ENCODE measurements around the gene SYT1. TPM values are rescaled to one million over a fixed set of nuclear protein-coding genes. Genes with fewer than 3 reads are reported as not detected.

SYT1 gene
- total and polyA plus RNA-seq, 2 of the 8 experiments (the other 6 are each of a cell fraction or from before 2014, with no cell fraction given) = 11.0 to 34.6 TPM

GRCh38 chr12:79367032-79367589 is 502.5 kb downstream of the SYT1 start:
- H4K8ac ChIP-seq (ENCODE audit: extremely low read depth, insufficient read depth, low read length) = no peak overlapping the region
- H3K4me1 ChIP-seq (replicated peaks in 1 of 4; ENCODE audit: control insufficient read depth in 3 of 4, insufficient read depth in 4 of 4, low read length in 3 of 4) = peaks cover 0 to 10% (median 0%) of the 10 kb centered on the region in 4 experiments; a peak in 1 of 7 replicates
- no peak overlapping the region for H3K4ac ChIP-seq (replicated peaks; ENCODE audit: insufficient read length, low read depth, low read length)
- no peaks in the 10 kb centered on the region for H3K23me2 ChIP-seq (ENCODE audit: low read depth, low read length)
- no peak overlapping the region for H3K23ac ChIP-seq (ENCODE audit: insufficient read length)
- H3K9ac ChIP-seq (replicated peaks in 1 of 4; ENCODE audit: extremely low read depth in 1 of 4, low read depth in 3 of 4, low read length in 3 of 4) = no peak overlapping the region
- TF ChIP-seq SP4 (IDR thresholded peaks at IDR 0.05; ENCODE audit: low read length) (no peak), CEBPB (IDR thresholded peaks at IDR 0.05; ENCODE audit: low read depth, low read length) (no peak), BACH1 (IDR thresholded peaks at IDR 0.05; ENCODE audit: low read length) (no peak), JUND (IDR thresholded peaks at IDR 0.05; ENCODE audit: low read length) (no peak)
- H2BK20ac ChIP-seq (ENCODE audit: low read length) = no peak overlapping the region
- ChIA-PET POLR2A (ENCODE audit: partially characterized antibody) (no interaction called here), CTCF (ENCODE audit: partially characterized antibody) (interaction anchor here (0.6 to 2.3 kb wide), 6 partner anchors 8 to 1221 kb away, joined by 3 to 8 read pairs (median 4); no protein-coding TSS in a partner anchor)
- WGBS, 2 experiments (ENCODE audit: extremely low coverage in 1 of 2, insufficient coverage in 1 of 2, insufficient read length in 1 of 2, insufficient replicate concordance in 2 of 2, low coverage in 1 of 2, low lambda C conversion rate in 2 of 2, missing lambda C conversion rate in 1 of 2) = 88% methylated on average over 3 of the region's 3 CpGs; no CpG with 5 or more reads in 1 of the 2 experiments
- H2BK15ac ChIP-seq (ENCODE audit: low read length) = no peak overlapping the region
- H3K27ac ChIP-seq (ENCODE audit: low read depth, low read length) = no peak overlapping the region
- H3K18ac ChIP-seq (ENCODE audit: extremely low read depth, low read length) = no peak overlapping the region
- H3K9me3 ChIP-seq (ENCODE audit: insufficient read depth in 2 of 2, low read depth in 1 of 2, low read length in 1 of 2) = no peaks in the 10 kb centered on the region
- no peak overlapping the region for H3K56ac ChIP-seq (replicated peaks; ENCODE audit: insufficient read length, low read depth, low read length)
- H3K79me2 ChIP-seq (ENCODE audit: control insufficient read depth in 1 of 2, insufficient read depth in 2 of 2, low read length in 2 of 2) = no peaks in the 10 kb centered on the region
- no peak overlapping the region for H2AK5ac ChIP-seq (ENCODE audit: low read depth, low read length)
- no peaks in the 10 kb centered on the region for H3K36me3 ChIP-seq (ENCODE audit: control insufficient read depth in 2 of 4, insufficient read depth in 4 of 4, low read length in 3 of 4)
- no peak overlapping the region for H3K14ac ChIP-seq (ENCODE audit: insufficient read length)
- no peaks in the 10 kb centered on the region for H3K27me3 ChIP-seq (replicated peaks in 1 of 4; ENCODE audit: control insufficient read depth in 3 of 4, extremely low read depth in 1 of 4, insufficient read depth in 3 of 4, low read length in 3 of 4)
- H3K4me2 ChIP-seq (ENCODE audit: insufficient read depth in 1 of 2, low read depth in 2 of 2, low read length in 2 of 2) = no peak overlapping the region
- no peak overlapping the region for H4K91ac ChIP-seq (replicated peaks; ENCODE audit: insufficient read length, low read length)
- DNase-seq (ENCODE audit: low read depth in 1 of 2, low spot score in 2 of 2) (no peak), FAIRE-seq (no peak)
- H2BK120ac ChIP-seq (replicated peaks; ENCODE audit: low read depth, low read length) = no peak overlapping the region
- H4K5ac ChIP-seq (ENCODE audit: insufficient read length, low read depth, low read length) = no peak overlapping the region
- no peaks in the 10 kb centered on the region for H3K79me1 ChIP-seq (ENCODE audit: low read depth, low read length)
- H2BK12ac ChIP-seq (ENCODE audit: low read depth, low read length) = no peak overlapping the region
- H2AFZ ChIP-seq (ENCODE audit: low read length) = no peak overlapping the region
- no peak overlapping the region for H3K4me3 ChIP-seq (ENCODE audit: extremely low read depth in 1 of 4, insufficient read depth in 2 of 4, low read depth in 3 of 4, low read length in 4 of 4)
- no peaks in the 10 kb centered on the region for H4K20me1 ChIP-seq (replicated peaks in 1 of 2; ENCODE audit: control insufficient read depth in 1 of 2, insufficient read depth in 2 of 2, low read length in 2 of 2)
- no peak overlapping the region for H2BK5ac ChIP-seq (ENCODE audit: low read depth, low read length)

Measured in H1 (cell line).